HG03045 (cell line): ENCODE measurements around the gene BORCS8.
"Not testable (repeated sequence)": the region's sequence is repeated elsewhere in the genome, so short reads cannot be mapped to it uniquely, and the experiment has no call there.

Experiments
- ATAC-seq: cut with Tn5 transposase; IDR thresholded peaks from one replicate; pipeline ENCODE4 v1.9.1; 2021; ENCODE audit warnings: mild to moderate bottlenecking, moderate library complexity; ENCODE audit not compliant: unreplicated experiment

BORCS8 gene

GRCh38 chr19:19185853-19186740 lies 5.9 kb downstream of the BORCS8 start:
- ATAC-seq, result no peak

- no peak for ATAC-seq
These were observed 10.4 kb downstream of the BORCS8 start for GRCh38 chr19:19181488-19181998.

- no peak for ATAC-seq
These were observed 12.2 kb downstream of the BORCS8 start for GRCh38 chr19:19179548-19180441.

GRCh38 chr19:19176950-19177349 lies 15.0 kb downstream of the BORCS8 start:
- ATAC-seq, result no peak

DNA sequence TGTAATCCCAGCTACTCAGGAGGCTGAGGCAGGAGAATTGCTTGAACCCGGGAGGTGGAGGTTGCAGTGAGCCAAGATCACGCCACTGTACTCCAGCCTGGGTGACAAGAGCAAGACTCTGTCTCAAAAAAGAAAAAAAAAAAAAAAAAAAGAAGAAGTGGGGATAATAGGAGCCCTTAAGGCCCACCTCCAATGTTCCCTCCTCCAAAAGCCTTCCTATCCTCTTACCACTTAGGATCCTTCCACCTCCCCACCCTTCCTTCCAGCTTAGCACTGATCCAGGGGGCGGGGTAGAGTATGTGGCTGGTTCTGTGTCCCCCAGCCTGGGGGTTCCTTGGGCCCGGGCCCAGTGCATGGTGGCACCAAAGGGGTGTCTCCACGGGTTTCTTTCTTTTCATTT lies 18.7 kb downstream of the BORCS8 start:
- ATAC-seq, result not testable (repeated sequence)

DNA sequence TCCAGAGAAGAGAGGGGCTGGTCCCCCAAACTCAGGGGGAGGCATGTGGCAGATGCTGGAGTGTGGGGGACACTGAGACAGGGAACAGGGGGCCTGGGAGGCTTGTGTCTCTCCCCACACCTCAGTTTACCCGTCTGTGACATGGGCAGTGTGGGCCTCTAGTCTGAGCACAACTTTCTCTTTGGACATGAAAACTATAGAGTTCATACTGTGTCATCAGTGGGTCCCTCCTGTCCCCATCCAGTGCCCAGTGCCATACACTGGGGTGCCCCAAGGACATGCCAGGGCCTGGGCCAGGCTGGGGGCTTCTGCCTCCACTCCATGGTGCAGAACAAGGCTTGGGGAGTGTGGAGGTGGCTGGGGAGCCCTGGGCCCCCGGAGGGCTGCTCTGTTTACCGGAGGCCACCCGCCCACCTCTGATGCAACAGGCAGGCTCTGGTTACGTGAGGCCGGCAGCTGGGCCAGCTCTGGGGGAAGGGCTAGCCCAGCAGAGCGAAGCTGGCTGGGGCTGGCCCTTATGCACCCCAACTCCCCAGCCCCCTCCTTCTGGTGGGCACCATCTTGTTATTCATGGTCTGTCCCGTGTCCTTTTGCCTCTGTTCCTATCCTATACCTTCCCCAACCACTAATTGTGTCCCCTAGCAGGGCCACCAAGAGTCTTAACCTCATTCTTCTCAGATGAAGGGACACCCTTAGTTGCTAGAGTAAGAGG lies 20.0 kb downstream of the BORCS8 start:
- ATAC-seq, result no peak

- ATAC-seq, result no peak
These were observed 20.9 kb downstream of the BORCS8 start for GRCh38 chr19:19170873-19171672.

DNA sequence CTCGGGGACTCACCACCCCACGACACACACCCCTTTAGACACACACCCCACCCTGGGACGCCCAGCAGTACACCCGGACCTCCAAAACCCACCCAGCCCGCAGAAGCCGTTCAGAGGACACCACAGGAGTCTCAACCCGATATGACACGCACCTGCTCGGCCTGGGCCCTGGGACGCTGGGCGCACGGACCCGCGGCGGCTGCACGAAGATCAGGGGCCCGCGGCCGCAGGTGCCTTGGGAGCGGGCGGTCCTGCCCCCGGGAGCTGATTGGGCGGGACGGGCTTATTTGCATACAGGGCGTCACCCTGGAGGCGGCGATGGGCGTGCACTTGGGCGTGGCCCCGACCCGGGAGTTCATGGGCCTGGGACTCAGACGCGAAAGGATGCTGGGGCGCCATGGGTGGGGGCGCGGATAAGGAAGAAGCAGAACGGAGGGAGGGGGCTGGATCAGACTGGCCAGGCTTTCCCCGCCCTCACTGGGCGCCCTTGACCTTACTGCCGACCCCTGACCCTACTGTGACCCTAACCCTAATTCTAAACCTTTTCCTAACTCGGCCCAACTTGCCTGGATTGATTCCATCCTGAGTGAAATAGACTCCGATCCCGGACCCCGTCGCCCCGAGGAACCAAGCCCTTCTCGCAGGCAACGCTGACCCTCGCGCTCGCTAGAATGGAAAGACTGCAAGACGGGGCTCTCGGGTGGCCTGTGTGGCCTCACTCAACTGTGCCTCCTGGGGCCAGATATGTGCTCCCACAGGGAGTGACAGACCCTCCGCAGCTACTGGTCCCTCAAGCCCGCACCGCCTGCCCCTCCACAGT lies 21.7 kb downstream of the BORCS8 start, which contains the start of gene MEF2B:
Gene MEF2B (minus strand): TSS at position 211 of the 820 bp plus-strand sequence. CDS start 19,528 bp downstream, outside the sequence.
- ATAC-seq, result peak; percentile 82

GRCh38 chr19:19169236-19170052 lies 22.5 kb downstream of the BORCS8 start:
- no peak for ATAC-seq

DNA sequence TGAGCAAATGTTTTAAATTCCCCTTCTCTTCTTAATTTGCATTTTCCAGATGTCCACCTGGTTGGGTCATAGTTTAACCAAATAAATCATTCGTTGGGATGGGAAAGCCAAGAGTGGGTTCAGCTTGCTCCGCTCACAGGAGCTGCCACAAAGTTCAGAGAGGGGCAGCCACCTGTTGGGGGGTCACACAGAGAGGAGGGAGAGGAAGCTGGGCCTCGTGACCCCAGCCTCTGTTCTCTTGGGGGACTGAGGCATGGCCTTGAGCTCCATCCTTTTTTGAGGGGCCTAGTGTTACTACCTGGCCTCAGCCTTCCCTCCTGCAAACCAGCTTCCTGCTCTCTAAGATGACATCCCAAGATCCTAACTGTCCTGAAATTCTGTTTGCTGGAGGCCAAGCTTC lies 24.3 kb downstream of the BORCS8 start:
- ATAC-seq, result no peak

DNA sequence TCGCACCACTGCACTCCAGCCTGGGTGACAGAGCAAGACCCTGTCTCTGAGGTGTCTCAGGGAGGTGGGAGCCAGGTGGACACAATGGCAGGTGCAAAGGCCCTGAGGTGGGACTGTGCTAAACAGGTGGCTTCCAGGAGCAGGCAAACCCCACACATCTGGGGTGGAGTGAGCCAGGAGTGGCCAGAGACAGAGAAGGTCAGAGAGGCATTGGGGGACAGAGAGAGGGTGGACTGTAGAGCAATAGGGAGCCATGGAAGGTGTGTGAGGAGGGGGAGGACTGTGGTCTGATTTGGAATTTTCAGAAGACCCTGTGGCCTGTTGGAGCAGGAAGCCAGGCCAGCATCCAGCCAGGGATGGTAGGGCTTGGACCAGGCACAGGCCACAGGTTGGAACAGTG lies 26.6 kb downstream of the BORCS8 start:
- no peak for ATAC-seq

DNA sequence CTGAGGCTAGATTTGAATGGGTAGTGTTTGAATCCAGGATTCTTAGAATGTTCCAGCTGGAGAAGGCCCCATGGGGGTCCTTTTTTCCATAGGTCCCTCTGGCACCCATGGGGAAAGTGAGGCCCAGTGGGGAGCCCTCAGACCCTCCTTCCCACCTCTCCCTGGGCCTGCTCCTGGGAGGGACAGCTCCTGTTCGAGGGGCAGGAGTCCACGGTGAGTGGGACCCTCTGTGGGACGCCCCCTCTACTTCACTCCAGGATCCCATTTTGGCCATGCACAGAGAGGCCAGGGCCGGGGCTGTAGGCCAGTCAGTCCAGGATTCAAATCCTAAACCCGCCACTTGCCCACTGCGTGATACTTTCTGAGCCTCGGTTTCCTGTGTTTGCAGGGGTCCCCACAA lies 29.5 kb downstream of the BORCS8 start:
- ATAC-seq, result no peak

GRCh38 chr19:19160461-19161035 lies 31.4 kb downstream of the BORCS8 start:
- no peak for ATAC-seq

DNA sequence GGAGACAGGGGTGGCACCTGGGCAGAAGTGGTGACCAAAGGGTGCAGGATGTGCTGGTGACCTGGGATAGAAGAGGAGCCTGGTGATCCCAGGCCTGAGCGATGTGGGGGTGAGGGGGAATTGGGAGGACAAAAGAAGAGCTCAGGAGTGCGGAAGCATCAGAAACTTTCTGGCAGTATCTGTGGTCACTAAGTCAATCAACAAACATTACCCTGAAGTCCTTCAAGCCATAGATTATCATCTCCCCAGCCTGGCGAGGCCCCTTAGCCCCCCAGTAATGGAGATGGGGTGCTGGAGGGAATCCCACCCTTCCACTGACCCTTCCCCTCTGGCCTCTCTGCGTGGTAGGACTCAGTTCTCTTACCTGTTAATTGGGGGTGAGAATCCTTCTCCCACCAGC lies 32.4 kb downstream of the BORCS8 start:
- no peak for ATAC-seq

GRCh38 chr19:19157808-19158207 lies 34.1 kb downstream of the BORCS8 start:
- ATAC-seq, result no peak

DNA sequence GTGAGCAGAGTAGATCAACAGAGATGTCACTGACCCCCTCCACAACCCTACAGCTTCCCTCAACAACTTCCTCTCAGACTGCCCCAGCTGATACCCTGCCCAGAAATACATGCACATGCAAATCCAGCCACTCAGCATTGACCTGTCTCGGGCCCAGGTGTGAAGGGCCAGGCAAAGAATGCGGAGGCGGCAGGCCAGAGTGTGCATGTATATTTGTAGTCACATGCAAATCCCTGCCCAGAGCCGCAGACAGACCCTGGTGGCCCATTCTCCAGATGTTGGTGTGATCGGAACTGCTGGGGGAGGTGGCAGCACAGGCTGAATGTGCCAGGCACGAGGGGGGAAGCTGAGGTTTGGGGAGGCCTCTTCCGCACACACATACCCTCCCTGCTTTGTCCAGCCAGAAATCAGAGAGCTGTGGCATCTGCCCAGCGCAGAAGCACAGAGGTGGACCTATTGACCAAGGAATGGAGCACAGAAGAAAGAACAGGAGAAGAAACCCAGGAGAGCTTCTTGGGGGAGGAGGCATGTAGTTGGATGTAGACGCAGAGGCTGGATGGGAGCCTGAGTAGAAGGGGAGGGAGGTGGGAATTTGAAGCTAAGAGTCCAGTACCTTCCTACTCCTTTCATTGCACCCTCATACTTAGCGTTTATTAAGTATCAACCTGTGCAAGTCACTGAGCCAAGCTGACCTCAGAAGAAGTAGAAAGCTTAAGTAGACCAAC lies 36.3 kb downstream of the BORCS8 start:
- ATAC-seq, result peak; percentile 65

GRCh38 chr19:19154768-19155494 lies 37.0 kb downstream of the BORCS8 start:
- ATAC-seq, result no peak
